ENCODE data around the gene ARHGEF9. TPM values are rescaled to one million over a fixed set of nuclear protein-coding genes. Genes with fewer than 3 reads are reported as not detected.

Gene ARHGEF9
- total and polyA plus RNA-seq, 2 of the 8 experiments (the other 6 are each of a cell fraction or from before 2014, with no cell fraction given): 28.7 to 31.8 TPM

DNA sequence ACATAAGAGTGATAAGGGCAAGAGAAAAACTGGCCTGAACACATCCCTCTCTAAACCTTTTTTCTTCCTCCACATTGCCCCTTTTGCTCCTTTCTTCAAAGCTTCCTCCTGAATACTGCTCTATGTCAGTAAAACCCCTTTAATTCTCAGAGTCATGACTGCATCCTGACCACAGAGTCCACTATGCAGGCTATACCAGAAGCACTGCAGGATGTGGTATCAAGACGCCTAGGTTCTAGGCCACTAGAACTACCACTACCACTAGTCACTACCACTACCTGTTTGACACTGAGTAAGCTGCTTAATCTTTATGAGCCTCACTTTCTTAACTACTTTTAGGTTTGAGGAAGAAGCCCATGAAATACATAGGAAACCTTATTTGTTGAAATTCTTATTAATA, 38.7 kb downstream of the ARHGEF9 start:
- Histone ChIP-seq H3K18ac (ENCODE audit: extremely low read depth, low read length) (no peak overlapping the region), H2BK120ac (replicated peaks; ENCODE audit: low read depth, low read length) (no peak overlapping the region), H3K27ac (ENCODE audit: low read depth, low read length) (no peak overlapping the region), H3K36me3 (ENCODE audit: control insufficient read depth in 2 of 4, insufficient read depth in 4 of 4, low read length in 3 of 4) (no peaks in the 10 kb centered on the region), H2BK20ac (ENCODE audit: low read length) (no peak overlapping the region), H3K14ac (ENCODE audit: insufficient read length) (no peak overlapping the region), H3K56ac (replicated peaks; ENCODE audit: insufficient read length, low read depth, low read length) (no peak overlapping the region), H3K4me3 (ENCODE audit: extremely low read depth in 1 of 4, insufficient read depth in 2 of 4, low read depth in 3 of 4, low read length in 4 of 4) (no peak overlapping the region), H2BK15ac (ENCODE audit: low read length) (no peak overlapping the region), H4K91ac (replicated peaks; ENCODE audit: insufficient read length, low read length) (no peak overlapping the region), H2BK12ac (ENCODE audit: low read depth, low read length) (no peak overlapping the region), H3K23me2 (ENCODE audit: low read depth, low read length) (no peaks in the 10 kb centered on the region), H3K27me3 (replicated peaks in 1 of 4; ENCODE audit: control insufficient read depth in 3 of 4, extremely low read depth in 1 of 4, insufficient read depth in 3 of 4, low read length in 3 of 4) (no peaks in the 10 kb centered on the region), H3K4me2 (ENCODE audit: insufficient read depth in 1 of 2, low read depth in 2 of 2, low read length in 2 of 2) (no peak overlapping the region), H3K9ac (replicated peaks in 1 of 4; ENCODE audit: extremely low read depth in 1 of 4, low read depth in 3 of 4, low read length in 3 of 4) (no peak overlapping the region), H3K4me1 (replicated peaks in 1 of 4; ENCODE audit: control insufficient read depth in 3 of 4, insufficient read depth in 4 of 4, low read length in 3 of 4) (no peaks in the 10 kb centered on the region; a peak in 2 of 7 replicates), H4K20me1 (replicated peaks in 1 of 2; ENCODE audit: control insufficient read depth in 1 of 2, insufficient read depth in 2 of 2, low read length in 2 of 2) (peaks cover 0 to 1% of the 10 kb centered on the region in 2 experiments), H2AFZ (ENCODE audit: low read length) (no peak overlapping the region), H3K79me2 (ENCODE audit: control insufficient read depth in 1 of 2, insufficient read depth in 2 of 2, low read length in 2 of 2) (peaks cover 0 to 90% of the 10 kb centered on the region in 2 experiments; a peak in 3 of 4 replicates), H3K9me3 (ENCODE audit: insufficient read depth in 2 of 2, low read depth in 1 of 2, low read length in 1 of 2) (no peaks in the 10 kb centered on the region), H2BK5ac (ENCODE audit: low read depth, low read length) (no peak overlapping the region), H3K4ac (replicated peaks; ENCODE audit: insufficient read length, low read depth, low read length) (no peak overlapping the region), H3K23ac (ENCODE audit: insufficient read length) (no peak overlapping the region), H2AK5ac (ENCODE audit: low read depth, low read length) (no peak overlapping the region), H3K79me1 (ENCODE audit: low read depth, low read length) (0 out of 2 replicates have a peak, but pooled peaks cover 3% of the 10 kb centered on the region), H4K8ac (ENCODE audit: extremely low read depth, insufficient read depth, low read length) (no peak overlapping the region), H4K5ac (ENCODE audit: insufficient read length, low read depth, low read length) (no peak overlapping the region)
- ChIA-PET CTCF (ENCODE audit: partially characterized antibody) (interaction anchor here (2.3 kb wide), 1 partner anchor 15 kb away, joined by 7 read pairs; no protein-coding TSS in a partner anchor), POLR2A (ENCODE audit: partially characterized antibody) (no interaction called here)
- FAIRE-seq (no peak), DNase-seq (ENCODE audit: low read depth in 1 of 2, low spot score in 2 of 2) (no peak)
- 100% methylated on average over 1 of the region's 1 CpG; no CpG with 5 or more reads in 1 of the 2 experiments for WGBS, 2 experiments (ENCODE audit: extremely low coverage in 1 of 2, insufficient coverage in 1 of 2, insufficient read length in 1 of 2, insufficient replicate concordance in 2 of 2, low coverage in 1 of 2, low lambda C conversion rate in 2 of 2, missing lambda C conversion rate in 1 of 2)
- TF ChIP-seq, protein P1, sequence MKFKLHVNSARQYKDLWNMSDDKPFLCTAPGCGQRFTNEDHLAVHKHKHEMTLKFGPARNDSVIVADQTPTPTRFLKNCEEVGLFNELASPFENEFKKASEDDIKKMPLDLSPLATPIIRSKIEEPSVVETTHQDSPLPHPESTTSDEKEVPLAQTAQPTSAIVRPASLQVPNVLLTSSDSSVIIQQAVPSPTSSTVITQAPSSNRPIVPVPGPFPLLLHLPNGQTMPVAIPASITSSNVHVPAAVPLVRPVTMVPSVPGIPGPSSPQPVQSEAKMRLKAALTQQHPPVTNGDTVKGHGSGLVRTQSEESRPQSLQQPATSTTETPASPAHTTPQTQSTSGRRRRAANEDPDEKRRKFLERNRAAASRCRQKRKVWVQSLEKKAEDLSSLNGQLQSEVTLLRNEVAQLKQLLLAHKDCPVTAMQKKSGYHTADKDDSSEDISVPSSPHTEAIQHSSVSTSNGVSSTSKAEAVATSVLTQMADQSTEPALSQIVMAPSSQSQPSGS (IDR thresholded peaks at IDR 0.05; ENCODE audit: low read length): no peak
- TF ChIP-seq SAP30 (IDR thresholded peaks at IDR 0.05; ENCODE audit: insufficient read depth, insufficient replicate concordance, low read length): no peak
- TF ChIP-seq NRF1 (IDR thresholded peaks at IDR 0.05; ENCODE audit: low read depth, low read length): no peak
- TF ChIP-seq YY1 (IDR thresholded peaks at IDR 0.05; ENCODE audit: low read depth, low read length): no peak
- TF ChIP-seq TEAD4 (IDR thresholded peaks at IDR 0.05; ENCODE audit: low read depth, low read length): no peak
- TF ChIP-seq TBP (IDR thresholded peaks at IDR 0.05; ENCODE audit: low read depth, low read length): no peak
- no peak for TF ChIP-seq POLR2AphosphoS5 (IDR thresholded peaks at IDR 0.05; ENCODE audit: low read depth, low read length)
- no peak for TF ChIP-seq JUND (IDR thresholded peaks at IDR 0.05; ENCODE audit: low read length)
- TF ChIP-seq EGR1 (IDR thresholded peaks at IDR 0.05; ENCODE audit: borderline replicate concordance, low read depth, low read length): no peak
- no peak for TF ChIP-seq CTBP2 (IDR thresholded peaks at IDR 0.05; ENCODE audit: borderline replicate concordance, insufficient read depth, insufficient read length, low read length)
- TF ChIP-seq TAF7 (optimal IDR thresholded peaks at IDR 0.05; ENCODE audit: borderline replicate concordance, low read depth, low read length): no peak
- no peak for TF ChIP-seq SP4 (IDR thresholded peaks at IDR 0.05; ENCODE audit: low read length)
- no peak for TF ChIP-seq BCL11A (IDR thresholded peaks at IDR 0.05; ENCODE audit: low read depth in 2 of 2, low read length in 2 of 2)
- TF ChIP-seq BRCA1 (IDR thresholded peaks at IDR 0.05; ENCODE audit: low read depth, low read length): no peak
